HG03159 (cell line): Measurements from ENCODE around the gene CD4.
A peak's percentile ranks its signal among the peaks of the same experiment; 100 is the strongest.
"Not testable (repeated sequence)": the region's sequence is repeated elsewhere in the genome, so short reads cannot be mapped to it uniquely, and the experiment has no call there.

Source experiments
- ATAC-seq: cut with Tn5 transposase; IDR thresholded peaks from one replicate; pipeline ENCODE4 v1.9.1; 2021; ENCODE audit warnings: mild to moderate bottlenecking, moderate library complexity; ENCODE audit not compliant: unreplicated experiment

The CD4 gene

GRCh38 chr12:6866163-6866919 lies 77.0 kb downstream of the CD4 start:
- ATAC-seq: no peak

GRCh38 chr12:6866920-6867412 lies 77.6 kb downstream of the CD4 start:
- ATAC-seq: peak; percentile 3

GRCh38 chr12:6867413-6868210 lies 78.3 kb downstream of the CD4 start, which contains the start of gene TPI1:
TPI1 (plus strand) TSS chr12:6867531; CDS start chr12:6867567, 36 bp downstream.
- ATAC-seq: peak; percentile 53

- ATAC-seq: no peak
Measured at GRCh38 chr12:6868211-6869048, 79.1 kb downstream of the CD4 start.

GRCh38 chr12:6869049-6870021 lies 80.0 kb downstream of the CD4 start:
- ATAC-seq: no peak

GRCh38 chr12:6870304-6870703 lies 81.0 kb downstream of the CD4 start:
- ATAC-seq: not testable (repeated sequence)
